Muscle layer of duodenum (tissue), 2 donors: ENCODE results near the gene ZBTB34.

Experiments used
- H3K27ac ChIP-seq: one replicate; pipeline ENCODE4 v1.7.0; 2013; ENCODE audit warnings: mild to moderate bottlenecking, low read length
- H3K27me3 ChIP-seq: one replicate; pipeline ENCODE4 v1.7.0; 2013; ENCODE audit warnings: low read depth, mild to moderate bottlenecking, control low read depth, low read length
- H3K36me3 ChIP-seq, 2 donors: one replicate each; pipeline ENCODE4 v1.7.0; 2013; ENCODE audit warnings: low read length in 2 of 2, control low read depth in 1 of 2, mild to moderate bottlenecking in 1 of 2; ENCODE audit not compliant: insufficient read depth in 2 of 2, control insufficient read depth in 1 of 2
- H3K4me1 ChIP-seq, 2 donors: one replicate each; pipeline ENCODE4 v1.7.0; 2013; ENCODE audit warnings: low read length in 2 of 2, mild to moderate bottlenecking in 2 of 2, control low read depth in 1 of 2, moderate library complexity in 1 of 2; ENCODE audit not compliant: insufficient read depth in 2 of 2, control insufficient read depth in 1 of 2
- H3K4me3 ChIP-seq, 2 donors: one replicate each; pipeline ENCODE4 v1.7.0; 2013; ENCODE audit warnings: low read length in 2 of 2, low read depth in 1 of 2, mild to moderate bottlenecking in 1 of 2
- H3K9me3 ChIP-seq, 2 donors: one replicate each; pipeline ENCODE4 v1.7.0; 2013; ENCODE audit warnings: low read length in 2 of 2, control low read depth in 1 of 2, mild to moderate bottlenecking in 1 of 2; ENCODE audit not compliant: control insufficient read depth in 1 of 2
- donor health status: healthy.

The ZBTB34 gene

DNA sequence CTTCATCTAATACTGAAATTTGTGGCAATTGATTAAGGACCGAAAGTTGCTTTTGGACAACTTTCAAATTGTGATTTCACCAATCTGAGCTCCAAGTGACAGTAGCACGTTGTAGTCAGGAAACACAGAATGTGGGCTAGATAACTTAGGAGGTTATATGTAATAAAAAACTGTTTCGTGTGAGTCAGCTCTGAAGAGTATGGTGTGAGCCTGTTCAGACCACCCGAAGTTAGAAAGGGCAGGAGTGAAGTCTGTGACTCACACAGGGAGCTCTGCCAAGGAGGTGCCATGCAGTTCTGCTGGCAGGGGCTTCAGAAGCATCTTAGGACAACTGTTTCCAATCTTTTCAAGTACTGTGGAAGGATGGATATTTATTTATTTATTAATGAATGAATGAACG lies 16.4 kb upstream of the ZBTB34 start:
- no peak overlapping the region for H3K27ac ChIP-seq
- H3K9me3 ChIP-seq = no peaks in the 10 kb centered on the region
- H3K27me3 ChIP-seq = no peaks in the 10 kb centered on the region
- H3K4me1 ChIP-seq = no peaks in the 10 kb centered on the region
- no peak overlapping the region for H3K4me3 ChIP-seq
- peaks cover 0 to 5% of the 10 kb centered on the region in 2 donors for H3K36me3 ChIP-seq

DNA sequence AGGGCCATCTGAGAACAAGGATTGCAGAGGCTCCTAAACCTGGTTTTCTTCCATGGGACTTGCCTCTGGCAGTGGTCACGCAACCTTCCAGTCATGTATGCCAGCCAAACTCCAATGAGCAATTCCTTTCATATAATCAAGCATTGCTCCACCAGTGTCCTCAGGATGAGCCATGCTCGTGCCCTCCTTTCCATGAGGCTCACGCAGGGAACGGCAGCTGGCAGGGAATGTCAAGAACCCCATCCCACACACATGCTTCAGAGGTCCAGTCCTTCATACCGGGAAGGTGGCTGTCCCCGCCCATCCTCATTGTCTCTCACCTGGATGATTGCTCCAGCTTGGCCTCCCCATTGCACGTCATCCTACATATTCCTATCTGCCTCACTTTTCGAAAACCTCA lies 13.4 kb upstream of the ZBTB34 start:
- H3K9me3 ChIP-seq = no peaks in the 10 kb centered on the region
- no peaks in the 10 kb centered on the region for H3K36me3 ChIP-seq
- H3K27ac ChIP-seq = no peak overlapping the region
- H3K4me3 ChIP-seq = no peak overlapping the region
- no peaks in the 10 kb centered on the region for H3K4me1 ChIP-seq
- no peaks in the 10 kb centered on the region for H3K27me3 ChIP-seq

DNA sequence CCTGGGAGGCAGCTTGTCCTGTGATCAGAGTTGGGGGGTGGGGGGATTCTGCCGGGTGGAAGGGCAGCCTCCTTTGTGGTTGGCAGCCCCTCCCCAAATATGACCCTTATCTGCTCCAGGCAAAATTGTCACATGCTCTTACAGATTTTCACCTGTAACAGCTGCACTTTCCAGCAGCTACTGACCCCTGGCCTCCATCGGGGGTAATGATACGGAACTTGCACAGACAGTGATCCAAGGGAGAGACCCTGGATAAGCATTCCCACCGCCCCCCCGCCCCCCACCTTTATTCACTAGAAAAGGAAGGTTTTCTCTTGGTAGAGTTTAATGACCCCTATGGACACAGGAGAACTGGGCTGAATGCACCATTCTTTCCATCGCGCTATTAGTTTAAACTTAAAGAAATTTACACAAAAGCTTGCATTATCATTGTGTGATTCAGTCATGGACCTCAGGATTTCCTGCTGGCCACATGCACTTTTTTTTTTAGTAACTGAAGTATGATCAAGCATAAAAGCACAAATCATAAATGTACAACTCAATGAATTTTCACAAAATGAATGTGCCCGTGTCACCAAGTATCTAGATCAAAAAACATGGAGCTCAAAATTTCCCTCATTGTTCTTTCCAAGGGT lies 10.7 kb upstream of the ZBTB34 start:
- Histone ChIP-seq H3K36me3 (no peaks in the 10 kb centered on the region), H3K4me3 (no peak overlapping the region), H3K4me1 (no peaks in the 10 kb centered on the region), H3K27me3 (no peaks in the 10 kb centered on the region), H3K27ac (no peak overlapping the region), H3K9me3 (no peaks in the 10 kb centered on the region)

DNA sequence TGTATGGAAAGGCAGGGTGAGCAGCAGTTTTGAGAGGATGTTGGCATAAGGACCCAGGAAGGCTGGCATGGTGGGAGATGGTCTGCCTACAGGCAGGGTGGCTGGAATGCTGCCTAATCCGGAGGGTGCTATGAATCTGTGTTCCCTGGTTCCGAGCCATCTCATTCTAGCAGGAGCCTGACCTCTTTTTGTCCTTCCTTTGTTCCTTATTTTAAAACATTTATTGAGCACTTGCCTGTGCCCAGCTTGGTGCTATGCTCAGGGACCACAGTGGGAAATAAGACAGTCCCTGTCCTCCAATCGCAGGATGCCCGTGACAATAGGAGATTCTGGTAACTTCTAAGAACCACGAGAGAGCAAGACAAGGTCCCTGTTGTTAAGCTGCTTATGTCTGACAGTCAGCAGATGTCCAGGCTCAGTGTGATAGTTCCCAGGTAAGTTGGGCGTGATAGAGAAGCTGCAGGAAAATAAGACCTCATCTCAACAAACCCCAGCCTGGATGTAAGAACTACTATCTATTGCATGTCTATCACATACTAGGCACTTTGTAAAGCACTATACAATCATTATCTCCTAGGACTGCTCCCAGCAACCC lies 9.1 kb upstream of the ZBTB34 start:
- H3K4me1 ChIP-seq = no peaks in the 10 kb centered on the region
- H3K4me3 ChIP-seq = no peak overlapping the region
- H3K36me3 ChIP-seq = no peaks in the 10 kb centered on the region
- H3K27me3 ChIP-seq = no peaks in the 10 kb centered on the region
- no peak overlapping the region for H3K27ac ChIP-seq
- H3K9me3 ChIP-seq = no peaks in the 10 kb centered on the region

DNA sequence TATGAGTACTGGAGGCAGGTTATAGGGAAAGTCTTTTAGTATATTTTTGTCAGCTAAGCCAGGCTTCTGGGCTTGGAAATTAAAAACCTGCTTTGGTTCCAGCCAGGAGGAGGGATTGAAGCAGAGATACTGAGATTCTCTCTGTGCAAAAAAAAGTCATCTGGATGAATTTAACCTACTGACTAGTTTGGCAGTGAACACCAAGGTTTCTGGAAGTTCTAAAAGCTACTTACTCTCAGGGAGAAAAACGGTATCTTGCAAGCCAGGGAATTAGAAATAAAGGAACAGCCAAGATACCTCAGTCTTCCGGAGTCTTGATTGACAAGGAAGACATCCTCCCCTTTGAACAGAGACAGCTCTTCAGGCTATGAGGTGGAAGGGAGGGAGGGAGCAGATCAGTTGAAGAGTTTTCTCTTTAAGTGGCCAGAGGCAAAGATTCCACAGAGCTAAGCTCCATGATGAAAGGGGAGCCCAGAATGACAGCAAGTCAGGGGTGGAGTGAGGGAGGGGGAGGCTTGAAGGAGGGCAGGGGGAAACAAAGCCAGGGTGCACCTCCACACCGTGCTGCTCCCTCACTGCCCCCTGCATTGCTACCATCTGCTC lies 8.3 kb upstream of the ZBTB34 start:
- no peak overlapping the region for H3K27ac ChIP-seq
- H3K36me3 ChIP-seq = no peaks in the 10 kb centered on the region
- no peaks in the 10 kb centered on the region for H3K4me1 ChIP-seq
- no peaks in the 10 kb centered on the region for H3K9me3 ChIP-seq
- no peak overlapping the region for H3K4me3 ChIP-seq
- no peaks in the 10 kb centered on the region for H3K27me3 ChIP-seq

DNA sequence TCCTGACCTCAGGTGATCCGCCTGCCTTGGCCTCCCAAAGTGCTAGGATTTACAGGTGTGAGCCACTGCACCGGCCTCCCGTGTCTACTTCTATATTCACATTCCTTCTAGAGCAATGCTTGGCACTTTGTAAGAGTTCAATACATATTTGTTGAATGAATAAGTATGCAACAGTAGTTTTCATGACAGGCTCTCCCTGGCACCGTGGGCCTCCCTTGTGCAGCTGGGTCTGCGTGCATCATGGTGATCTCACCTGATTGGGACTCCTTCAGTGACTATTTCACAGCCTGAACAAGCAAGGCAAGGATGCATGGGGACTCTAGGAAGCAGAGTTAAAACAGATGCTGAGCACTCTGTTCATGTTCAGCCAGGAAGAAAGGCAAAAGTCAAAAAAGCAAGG lies 6.8 kb upstream of the ZBTB34 start:
- H3K4me3 ChIP-seq = no peak overlapping the region
- no peak overlapping the region for H3K27ac ChIP-seq
- H3K36me3 ChIP-seq = no peaks in the 10 kb centered on the region
- no peaks in the 10 kb centered on the region for H3K27me3 ChIP-seq
- H3K4me1 ChIP-seq = no peaks in the 10 kb centered on the region
- no peaks in the 10 kb centered on the region for H3K9me3 ChIP-seq

DNA sequence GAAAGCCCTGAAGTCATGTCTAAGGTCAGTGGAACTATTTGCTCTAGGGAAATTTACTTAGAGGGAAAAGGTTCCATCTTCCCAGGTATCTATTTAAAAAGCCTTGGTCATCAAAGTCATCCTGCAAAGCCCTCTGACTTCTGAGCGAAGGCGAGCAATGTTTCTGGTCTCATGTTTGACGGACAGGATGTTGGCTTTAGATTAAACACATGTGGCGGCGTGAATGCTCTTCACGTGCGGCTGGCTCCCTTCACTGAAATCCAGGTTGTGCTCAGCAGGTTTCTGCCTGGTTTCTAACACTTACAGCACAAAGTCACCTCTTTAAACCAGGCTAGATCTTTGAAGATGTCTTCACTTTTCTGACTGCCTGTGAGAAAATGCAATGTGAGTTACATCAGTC lies 5.7 kb upstream of the ZBTB34 start:
- no peak overlapping the region for H3K4me3 ChIP-seq
- no peaks in the 10 kb centered on the region for H3K27me3 ChIP-seq
- H3K9me3 ChIP-seq = no peaks in the 10 kb centered on the region
- no peaks in the 10 kb centered on the region for H3K36me3 ChIP-seq
- peaks cover 0 to 4% of the 10 kb centered on the region in 2 donors for H3K4me1 ChIP-seq
- H3K27ac ChIP-seq = no peak overlapping the region

DNA sequence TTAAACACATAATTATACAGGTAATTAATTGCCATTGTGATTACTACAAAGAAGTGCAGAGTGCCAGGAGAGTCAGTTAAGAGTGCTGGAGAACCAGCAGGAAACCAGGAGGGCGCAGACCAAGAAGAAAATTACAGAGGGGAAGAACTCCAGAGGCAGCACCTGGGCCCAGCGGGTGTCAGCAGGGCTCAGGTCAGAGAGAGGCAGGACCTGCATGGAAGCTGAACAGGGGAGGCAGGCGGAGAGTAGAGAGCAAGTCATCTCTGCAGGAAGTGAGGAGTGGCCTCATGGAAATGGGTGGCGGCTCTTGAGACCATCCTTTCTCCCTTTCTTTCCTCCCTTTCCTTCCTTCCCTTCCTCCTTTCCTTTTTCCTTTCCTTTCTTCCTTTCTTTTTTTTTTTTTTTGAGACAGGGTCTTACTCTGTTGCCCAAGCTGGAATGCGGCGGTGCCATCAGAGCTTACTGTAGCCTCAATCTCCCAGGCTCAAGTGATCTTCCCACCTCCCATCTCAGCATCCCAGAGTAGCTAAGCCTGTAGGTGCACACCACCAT lies 4.0 kb upstream of the ZBTB34 start:
- Histone ChIP-seq H3K4me1 (peaks cover 0 to 7% of the 10 kb centered on the region in 2 donors), H3K27me3 (no peaks in the 10 kb centered on the region), H3K27ac (no peak overlapping the region), H3K4me3 (no peak overlapping the region), H3K9me3 (no peaks in the 10 kb centered on the region), H3K36me3 (no peaks in the 10 kb centered on the region)

DNA sequence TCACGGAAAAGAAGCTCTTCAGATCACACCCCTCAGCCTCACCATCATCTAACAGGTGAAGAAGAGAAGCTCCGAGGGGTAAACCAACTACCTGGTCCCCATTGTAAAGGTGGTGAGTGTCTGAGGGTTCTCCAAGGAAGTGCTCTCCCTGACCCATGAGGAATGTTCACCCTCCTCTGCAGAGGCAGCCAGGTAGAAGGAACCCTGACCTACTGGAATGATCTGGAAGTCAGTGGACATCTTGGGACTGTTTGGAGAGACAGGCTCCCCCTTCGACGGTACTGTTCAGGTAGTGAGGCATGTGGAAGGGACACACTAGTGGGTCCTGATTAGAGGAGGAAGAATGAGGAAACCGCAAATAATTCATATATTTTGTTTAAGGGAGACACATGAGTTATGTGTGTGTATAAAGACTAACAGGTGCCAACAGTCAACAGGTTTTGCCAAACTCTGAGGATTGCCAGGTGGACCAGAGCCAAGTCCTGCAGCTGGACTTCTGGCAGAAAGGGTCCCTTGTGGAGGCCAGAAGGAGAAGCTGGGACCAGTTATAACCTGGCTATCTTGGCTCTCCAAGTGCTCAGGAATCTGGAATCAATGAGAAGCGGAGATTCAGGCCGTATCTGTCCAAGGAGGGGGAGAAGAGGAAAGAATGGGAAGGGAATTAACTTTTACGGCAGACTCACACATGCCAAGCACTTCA lies 3.0 kb upstream of the ZBTB34 start:
- Histone ChIP-seq H3K27ac (no peak overlapping the region), H3K36me3 (no peaks in the 10 kb centered on the region), H3K4me3 (no peak overlapping the region), H3K27me3 (no peaks in the 10 kb centered on the region), H3K9me3 (no peaks in the 10 kb centered on the region), H3K4me1 (peaks cover 9 to 16% of the 10 kb centered on the region in 2 donors)

DNA sequence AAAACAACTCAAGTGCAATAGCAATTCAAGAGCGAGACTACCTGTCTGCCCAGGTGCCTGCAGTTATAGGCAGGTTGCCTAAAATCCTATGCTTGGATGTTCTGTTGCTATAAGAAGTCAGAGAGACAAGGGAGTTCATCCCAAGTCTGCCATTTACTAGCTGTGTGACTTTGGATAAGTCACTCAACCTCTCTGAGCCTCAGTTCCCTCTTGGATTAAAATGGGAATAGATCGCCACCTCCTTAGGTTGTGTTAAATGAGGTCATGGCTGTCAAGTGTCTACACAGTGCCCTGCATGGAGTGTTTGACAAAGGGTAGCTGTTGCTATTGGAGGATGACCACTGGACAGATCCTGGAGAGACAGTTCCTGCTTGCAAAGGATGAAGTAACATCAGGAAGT lies 1.3 kb upstream of the ZBTB34 start:
- Histone ChIP-seq H3K4me1 (peaks cover 14 to 25% of the 10 kb centered on the region in 2 donors), H3K27ac (no peak overlapping the region), H3K36me3 (peaks cover 2 to 4% of the 10 kb centered on the region in 2 donors), H3K4me3 (no peak overlapping the region), H3K9me3 (no peaks in the 10 kb centered on the region), H3K27me3 (no peaks in the 10 kb centered on the region)

DNA sequence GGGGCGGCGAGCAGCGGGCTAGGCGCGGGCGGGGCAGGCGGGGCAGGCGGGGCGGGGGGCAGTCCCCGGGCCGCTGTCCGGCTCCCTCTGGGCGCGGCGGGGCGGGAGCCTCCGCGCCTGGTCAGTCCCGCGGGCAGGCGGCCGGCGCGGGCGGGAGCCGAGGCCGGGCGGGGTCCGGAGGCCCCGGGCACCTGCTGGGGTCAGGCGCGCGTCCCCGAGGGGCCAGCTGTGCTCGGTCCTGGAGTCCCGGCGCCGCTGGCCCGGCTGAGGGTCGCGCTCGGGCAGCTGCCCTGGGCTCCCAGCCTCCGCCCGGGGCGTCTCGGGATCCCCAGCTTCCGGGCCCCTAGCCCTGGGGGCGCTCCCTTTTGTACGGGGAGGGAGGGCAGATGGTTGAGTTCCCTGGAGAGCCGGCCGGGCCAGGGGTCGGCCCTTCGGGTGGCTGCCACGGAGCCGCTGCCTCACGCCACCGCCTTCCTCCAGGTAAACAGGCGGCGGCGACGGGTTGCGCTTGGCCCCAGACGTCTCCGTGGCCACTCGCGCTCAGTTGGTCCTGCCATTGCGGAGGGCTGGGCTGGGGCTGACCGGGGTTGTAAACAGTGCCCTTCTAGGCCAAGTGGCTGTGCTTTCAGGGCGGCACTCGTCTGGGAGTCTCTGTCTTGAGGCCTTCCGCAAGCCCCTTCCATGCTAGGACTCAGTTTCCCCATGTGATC lies 473 bp downstream of the ZBTB34 start:
- H3K4me3 ChIP-seq = peak overlapping the region; percentile 80 to 93
- H3K4me1 ChIP-seq = peaks cover 14 to 25% of the 10 kb centered on the region in 2 donors
- H3K36me3 ChIP-seq = peaks cover 4% of the 10 kb centered on the region in 2 donors
- H3K9me3 ChIP-seq = no peaks in the 10 kb centered on the region
- peak overlapping the region; percentile 48 for H3K27ac ChIP-seq
- H3K27me3 ChIP-seq = no peaks in the 10 kb centered on the region
